GM23338 (cell line): ENCODE results near the gene DYSF.

Experiments
- CREB1 ChIP-seq: fragments of 250-450 bp; sonication (Bioruptor Pico); IDR thresholded peaks from 2 replicates; pipeline ENCODE4 v1.5.0; 2020; ENCODE audit warnings: low read depth, mild to moderate bottlenecking, moderate library complexity
- EZH2 ChIP-seq: fragments of 200-600 bp; sonication (generic); IDR thresholded peaks from one replicate; pipeline ENCODE4 v1.8.0; 2017; ENCODE audit warnings: antibody characterized with exemption, mild to moderate bottlenecking, low read depth; ENCODE audit not compliant: unreplicated experiment
- POLR2AphosphoS5 ChIP-seq: IDR thresholded peaks from 2 replicates; pipeline ENCODE4 v1.6.1; 2016; ENCODE audit warnings: antibody characterized with exemption, low read depth
- ZNF331 ChIP-seq: fragments of 250-450 bp; sonication (Bioruptor Pico); IDR thresholded peaks from 2 replicates; pipeline ENCODE4 v1.5.0; 2020; ENCODE audit warnings: low read depth, mild to moderate bottlenecking, moderate library complexity
- TF ChIP-seq, protein P1 (sequence below), 2 experiments: fragments of 200-600 bp in 1 of 2; sonication (generic) in 1 of 2; conservative IDR thresholded peaks; 2 replicates each; pipeline versions ENCODE4 v1.5.1 to v1.6.1; 2016 to 2017; ENCODE audit warnings: antibody characterized with exemption in 2 of 2, low read depth in 2 of 2, mild to moderate bottlenecking in 2 of 2, moderate library complexity in 1 of 2
- TF ChIP-seq, protein P2 (sequence below): IDR thresholded peaks from 2 replicates; pipeline ENCODE4 v1.6.1; 2016; ENCODE audit warnings: antibody characterized with exemption

DNA sequence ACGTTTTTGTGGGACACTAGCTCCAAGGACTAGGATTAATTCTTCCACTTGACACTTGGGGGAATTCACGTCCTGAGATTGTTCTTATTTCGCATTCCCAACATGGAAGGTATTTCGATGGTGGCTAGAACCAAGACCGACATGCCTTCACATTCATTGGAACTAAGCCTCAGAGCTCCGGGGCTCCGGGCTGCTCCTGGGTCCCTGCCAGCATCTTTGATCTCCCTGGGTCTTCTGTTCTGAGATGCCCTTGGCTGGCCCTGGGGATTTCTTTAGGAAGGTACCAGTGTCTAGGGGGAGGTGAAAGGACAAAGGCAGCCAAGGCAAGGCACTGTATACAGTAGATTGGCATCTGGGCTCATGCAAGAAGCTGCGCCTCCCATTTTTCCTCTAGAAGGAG, 76.8 kb downstream of the DYSF start:
- TF ChIP-seq, protein P1, sequence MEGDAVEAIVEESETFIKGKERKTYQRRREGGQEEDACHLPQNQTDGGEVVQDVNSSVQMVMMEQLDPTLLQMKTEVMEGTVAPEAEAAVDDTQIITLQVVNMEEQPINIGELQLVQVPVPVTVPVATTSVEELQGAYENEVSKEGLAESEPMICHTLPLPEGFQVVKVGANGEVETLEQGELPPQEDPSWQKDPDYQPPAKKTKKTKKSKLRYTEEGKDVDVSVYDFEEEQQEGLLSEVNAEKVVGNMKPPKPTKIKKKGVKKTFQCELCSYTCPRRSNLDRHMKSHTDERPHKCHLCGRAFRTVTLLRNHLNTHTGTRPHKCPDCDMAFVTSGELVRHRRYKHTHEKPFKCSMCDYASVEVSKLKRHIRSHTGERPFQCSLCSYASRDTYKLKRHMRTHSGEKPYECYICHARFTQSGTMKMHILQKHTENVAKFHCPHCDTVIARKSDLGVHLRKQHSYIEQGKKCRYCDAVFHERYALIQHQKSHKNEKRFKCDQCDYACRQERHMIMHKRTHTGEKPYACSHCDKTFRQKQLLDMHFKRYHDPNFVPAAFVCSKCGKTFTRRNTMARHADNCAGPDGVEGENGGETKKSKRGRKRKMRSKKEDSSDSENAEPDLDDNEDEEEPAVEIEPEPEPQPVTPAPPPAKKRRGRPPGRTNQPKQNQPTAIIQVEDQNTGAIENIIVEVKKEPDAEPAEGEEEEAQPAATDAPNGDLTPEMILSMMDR (conservative IDR thresholded peaks at IDR 0.05; ENCODE audit: low read depth in 2 of 2), result no peak
- no peak for TF ChIP-seq POLR2AphosphoS5
- no peak for TF ChIP-seq CREB1 (CRISPR knock-in tag)
- no peak for TF ChIP-seq EZH2
- TF ChIP-seq ZNF331 (CRISPR knock-in tag), result no peak
- TF ChIP-seq, protein P2, sequence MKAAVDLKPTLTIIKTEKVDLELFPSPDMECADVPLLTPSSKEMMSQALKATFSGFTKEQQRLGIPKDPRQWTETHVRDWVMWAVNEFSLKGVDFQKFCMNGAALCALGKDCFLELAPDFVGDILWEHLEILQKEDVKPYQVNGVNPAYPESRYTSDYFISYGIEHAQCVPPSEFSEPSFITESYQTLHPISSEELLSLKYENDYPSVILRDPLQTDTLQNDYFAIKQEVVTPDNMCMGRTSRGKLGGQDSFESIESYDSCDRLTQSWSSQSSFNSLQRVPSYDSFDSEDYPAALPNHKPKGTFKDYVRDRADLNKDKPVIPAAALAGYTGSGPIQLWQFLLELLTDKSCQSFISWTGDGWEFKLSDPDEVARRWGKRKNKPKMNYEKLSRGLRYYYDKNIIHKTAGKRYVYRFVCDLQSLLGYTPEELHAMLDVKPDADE, result no peak
